Measurements from ENCODE around the gene PXYLP1.
"Not testable (repeated sequence)": the region's sequence is repeated elsewhere in the genome, so short reads cannot be mapped to it uniquely, and the experiment has no call there.

Gene PXYLP1

GRCh38 chr3:141302364-141303141 lies 70.9 kb downstream of the PXYLP1 start:
- DNase-seq = no peak

GRCh38 chr3:141303481-141304223 lies 72.0 kb downstream of the PXYLP1 start:
- DNase-seq = peak; percentile 31

GRCh38 chr3:141305436-141305835 lies 73.8 kb downstream of the PXYLP1 start:
- DNase-seq = no peak

GRCh38 chr3:141306276-141306675 lies 74.7 kb downstream of the PXYLP1 start:
- no peak for DNase-seq

- no peak for DNase-seq
These were observed 75.3 kb downstream of the PXYLP1 start for GRCh38 chr3:141306922-141307321.

GRCh38 chr3:141307351-141308059 lies 75.9 kb downstream of the PXYLP1 start:
- no peak for DNase-seq

- DNase-seq = peak; percentile 90
These were observed 77.1 kb downstream of the PXYLP1 start for GRCh38 chr3:141308588-141309218.

GRCh38 chr3:141311170-141311495 lies 79.5 kb downstream of the PXYLP1 start:
- DNase-seq = no peak

- peak; percentile 88 for DNase-seq
These were observed 80.1 kb downstream of the PXYLP1 start for GRCh38 chr3:141311496-141312353.

- no peak for DNase-seq
These were observed 80.9 kb downstream of the PXYLP1 start for GRCh38 chr3:141312354-141313092.

GRCh38 chr3:141313093-141313683 lies 81.6 kb downstream of the PXYLP1 start:
- DNase-seq = no peak

- not testable (repeated sequence) for DNase-seq
These were observed 82.8 kb downstream of the PXYLP1 start for GRCh38 chr3:141314415-141314814.

- DNase-seq = no peak
These were observed 85.2 kb downstream of the PXYLP1 start for GRCh38 chr3:141316851-141317250.

- DNase-seq = no peak
These were observed 88.9 kb downstream of the PXYLP1 start for GRCh38 chr3:141320399-141321108.

- DNase-seq = no peak
These were observed 89.5 kb downstream of the PXYLP1 start for GRCh38 chr3:141321109-141321497.

GRCh38 chr3:141323936-141324704 lies 92.5 kb downstream of the PXYLP1 start:
- no peak for DNase-seq

- DNase-seq = no peak
These were observed 94.5 kb downstream of the PXYLP1 start for GRCh38 chr3:141326123-141326522.

GRCh38 chr3:141326626-141327025 lies 95.0 kb downstream of the PXYLP1 start:
- DNase-seq = no peak

- no peak for DNase-seq
These were observed 96.9 kb downstream of the PXYLP1 start for GRCh38 chr3:141328286-141329166.

Data from 8988T (cell line).